Measurements from ENCODE around the gene AARS1.
A peak's percentile ranks its signal among the peaks of the same experiment; 100 is the strongest.
"Not testable (repeated sequence)": the region's sequence is repeated elsewhere in the genome, so short reads cannot be mapped to it uniquely, and the experiment has no call there.

The AARS1 gene

DNA sequence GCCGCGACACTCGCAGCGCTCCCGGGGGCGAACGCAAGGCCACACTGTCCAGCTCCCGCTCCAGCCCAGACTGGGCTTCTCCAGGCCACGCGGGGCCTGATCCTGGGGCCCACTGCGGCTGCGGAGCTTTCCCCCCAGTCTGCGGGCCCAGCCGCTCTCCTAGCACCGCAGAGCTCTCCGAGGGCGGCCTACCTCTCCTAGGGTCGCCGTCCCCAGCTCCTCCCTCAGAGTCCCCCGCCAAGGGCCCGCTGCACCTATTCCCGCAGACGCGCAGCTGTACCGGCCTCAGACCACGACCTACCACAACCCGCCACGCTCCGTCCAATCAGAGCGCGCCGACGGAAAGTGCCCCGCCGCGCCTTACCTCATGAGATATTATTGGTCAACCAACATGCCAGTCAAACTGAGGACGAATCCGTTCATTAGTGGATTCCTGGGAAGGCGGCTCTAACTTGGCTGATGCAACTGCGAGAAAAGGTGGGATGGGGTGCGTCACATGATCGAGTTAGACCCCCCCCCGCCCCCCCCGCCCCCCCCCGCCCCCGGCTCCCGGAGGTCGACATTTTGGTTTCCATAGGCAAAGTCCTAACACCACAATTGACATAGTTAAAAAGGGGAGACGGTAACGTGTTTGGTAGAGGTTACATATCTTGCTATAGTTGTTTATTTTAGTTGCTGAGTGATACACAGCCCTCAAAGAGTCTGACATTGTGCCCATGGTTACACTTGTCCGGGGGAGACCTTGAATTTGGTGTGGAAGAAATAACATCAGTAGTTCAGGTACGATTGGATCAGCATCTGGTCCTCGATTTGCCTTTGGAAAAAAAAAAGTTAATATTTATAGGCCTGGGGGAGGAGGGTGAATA lies at the start of gene AARS1:
Gene AARS1, minus strand, starts transcription at position 278 of the 866 bp plus-strand sequence. CDS start 6,743 bp downstream, outside the sequence.
- DNase-seq (ENCODE audit: low spot score): peak; percentile 98

DNA sequence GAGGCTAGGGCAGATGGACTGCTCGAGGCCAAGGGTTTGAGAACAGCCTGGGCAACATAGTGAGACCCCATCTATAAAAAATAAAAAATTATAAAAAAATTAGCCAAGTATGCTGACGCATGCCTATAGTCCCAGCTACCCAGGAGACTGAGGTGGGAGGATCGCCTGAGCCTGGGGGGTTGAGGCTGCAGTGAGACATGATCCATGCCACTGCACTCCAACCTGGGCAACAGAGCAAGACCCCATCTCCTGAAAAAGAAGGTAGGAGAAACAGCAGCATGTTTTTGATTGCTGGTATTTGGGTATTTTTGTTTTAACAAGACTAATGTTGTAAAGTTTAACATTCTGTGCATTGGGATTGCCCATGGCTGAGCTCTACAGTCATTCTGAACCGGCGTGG lies 48.5 kb upstream of the AARS1 start:
- no peak for DNase-seq (ENCODE audit: low spot score)

DNA sequence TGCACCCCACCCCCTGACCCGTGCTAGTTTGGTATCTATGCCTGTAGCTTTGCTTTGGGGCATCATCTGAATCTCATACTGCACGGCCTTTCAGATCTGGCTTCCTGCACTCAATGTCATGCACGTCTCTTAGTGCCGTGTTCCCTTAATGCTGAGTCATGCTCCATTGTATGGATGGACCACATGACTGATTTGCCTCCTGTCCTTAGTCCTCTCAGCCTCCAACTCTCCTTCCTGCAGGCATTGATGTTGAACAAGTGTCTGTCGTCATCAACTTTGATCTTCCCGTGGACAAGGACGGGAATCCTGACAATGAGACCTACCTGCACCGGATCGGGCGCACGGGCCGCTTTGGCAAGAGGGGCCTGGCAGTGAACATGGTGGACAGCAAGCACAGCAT lies 43.4 kb upstream of the AARS1 start:
- not testable (repeated sequence) for DNase-seq (ENCODE audit: low spot score)

DNA sequence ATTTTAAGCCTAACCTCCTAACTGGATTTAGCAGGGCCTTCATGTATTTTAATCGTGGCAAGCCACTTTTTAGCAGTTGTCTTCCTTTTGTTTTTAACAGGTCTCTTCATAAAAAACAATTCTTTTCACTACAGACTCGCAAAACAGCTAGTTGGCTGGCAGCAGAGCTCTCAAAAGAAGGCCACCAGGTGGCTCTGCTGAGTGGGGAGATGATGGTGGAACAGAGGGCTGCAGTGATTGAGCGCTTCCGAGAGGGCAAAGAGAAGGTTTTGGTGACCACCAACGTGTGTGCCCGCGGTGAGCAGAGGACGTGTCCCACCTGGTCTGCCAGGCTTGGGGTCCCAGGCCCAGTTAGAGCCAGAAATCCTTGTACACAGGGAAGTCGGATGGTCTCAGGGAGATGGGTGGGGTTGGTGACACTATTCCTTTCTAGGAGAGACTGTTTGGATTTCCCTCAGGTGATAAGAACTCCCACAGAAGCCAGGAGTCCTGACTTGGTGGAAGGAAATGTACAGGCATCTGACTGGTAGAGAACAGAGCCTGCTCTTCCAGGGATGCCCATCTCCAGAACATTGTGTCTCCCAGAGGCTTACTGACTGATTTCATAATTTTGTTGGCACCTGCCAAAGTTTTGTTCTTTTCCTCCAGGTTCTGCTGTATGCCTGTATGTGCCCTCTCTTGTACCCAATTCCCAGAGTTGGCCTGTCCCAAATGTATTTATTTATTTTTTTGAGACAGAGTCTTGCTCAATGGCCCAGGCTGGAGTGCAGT lies 42.5 kb upstream of the AARS1 start:
- peak; percentile 29 for DNase-seq (ENCODE audit: low spot score)

DNA sequence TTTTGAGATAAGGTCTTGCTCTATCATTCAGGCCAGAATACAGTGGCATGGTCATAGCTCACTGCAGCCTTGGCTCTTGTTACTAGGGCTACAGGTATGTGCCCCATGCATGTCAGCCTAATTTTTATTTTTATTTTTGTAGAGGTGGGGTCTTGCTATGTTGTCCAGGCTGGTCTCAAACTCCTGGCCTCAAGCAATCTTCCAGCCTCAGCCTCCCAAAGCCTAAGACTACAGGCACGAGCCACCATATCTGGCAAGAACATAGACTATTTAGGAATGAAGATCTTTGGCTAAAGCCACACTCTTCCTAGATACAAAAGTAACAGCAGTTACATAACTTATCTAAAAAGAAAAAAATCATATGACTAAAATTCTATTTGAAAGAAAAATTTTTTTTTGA lies 41.8 kb upstream of the AARS1 start:
- DNase-seq (ENCODE audit: low spot score): no peak

DNA sequence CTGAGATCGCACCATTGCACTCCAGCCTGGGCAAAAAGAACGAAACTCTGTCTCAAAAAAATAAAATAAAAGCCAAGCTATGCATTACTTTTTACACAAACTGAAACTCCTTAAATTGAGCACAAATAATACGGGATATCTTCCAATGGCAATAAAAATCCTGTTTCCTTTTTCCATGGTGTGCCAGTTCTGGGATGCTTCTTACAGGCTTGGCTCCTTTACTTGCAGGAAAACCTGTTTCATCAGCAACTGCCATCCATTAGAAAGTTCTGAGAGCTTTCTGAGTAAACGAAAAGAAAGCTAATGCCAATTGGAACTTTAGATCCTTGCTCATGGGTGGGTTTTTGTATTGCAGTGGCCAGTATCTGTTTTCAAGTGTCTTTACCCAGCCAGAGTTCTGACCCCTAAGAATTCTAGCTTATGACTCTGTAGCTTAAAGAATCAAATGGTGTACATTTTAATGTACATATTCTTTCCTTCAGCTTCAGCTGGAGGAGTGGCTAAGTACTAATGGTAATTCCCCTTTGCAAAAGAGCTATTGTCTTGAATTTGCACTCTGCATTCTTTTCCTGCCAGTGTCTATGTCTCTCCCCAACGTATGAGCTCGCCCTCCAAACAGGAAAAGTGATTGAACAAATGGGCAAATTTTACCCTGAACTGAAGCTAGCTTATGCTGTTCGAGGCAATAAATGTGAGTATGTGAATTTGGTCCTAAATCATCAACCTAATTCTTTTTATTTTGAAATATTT lies 35.9 kb upstream of the AARS1 start:
- DNase-seq (ENCODE audit: low spot score): no peak

DNA sequence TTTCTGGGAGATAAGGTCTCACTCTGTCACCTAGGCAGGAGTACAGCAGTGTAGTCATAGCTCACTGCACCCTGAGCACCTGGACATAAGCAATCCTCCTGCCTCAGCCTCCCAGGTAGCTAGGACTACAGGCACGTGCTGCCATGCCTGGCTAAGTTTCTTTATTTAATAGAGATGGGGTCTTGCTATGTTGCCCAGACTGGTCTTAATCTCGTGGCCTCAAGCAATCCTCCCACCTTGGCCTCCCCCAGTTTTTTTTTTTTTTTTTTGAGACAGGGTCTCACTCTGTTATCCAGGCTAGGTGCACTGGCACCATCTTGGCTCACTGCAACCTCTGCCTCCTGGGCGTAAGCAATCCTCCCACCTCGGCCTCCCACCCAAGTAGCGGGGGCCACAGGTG lies 30.8 kb upstream of the AARS1 start:
- no peak for DNase-seq (ENCODE audit: low spot score)

DNA sequence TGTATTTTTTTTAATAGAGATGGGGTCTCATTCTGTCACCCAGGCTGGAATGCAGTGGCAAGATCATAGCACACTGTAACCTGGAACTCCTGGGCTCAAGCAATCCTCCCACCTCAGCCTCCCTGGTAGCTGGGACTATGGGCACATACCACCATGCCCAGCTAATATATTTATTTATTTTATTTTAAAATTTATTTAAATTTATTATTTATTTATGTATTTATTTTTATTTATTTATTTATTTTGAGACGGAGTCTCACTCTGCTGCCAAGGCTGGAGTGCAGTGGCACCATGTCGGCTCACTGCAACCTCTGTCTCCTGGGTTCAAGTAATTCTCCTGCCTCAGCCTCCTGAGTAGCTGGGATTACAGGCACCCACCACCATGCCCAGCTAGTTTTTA lies 18.4 kb upstream of the AARS1 start:
- not testable (repeated sequence) for DNase-seq (ENCODE audit: low spot score)

DNA sequence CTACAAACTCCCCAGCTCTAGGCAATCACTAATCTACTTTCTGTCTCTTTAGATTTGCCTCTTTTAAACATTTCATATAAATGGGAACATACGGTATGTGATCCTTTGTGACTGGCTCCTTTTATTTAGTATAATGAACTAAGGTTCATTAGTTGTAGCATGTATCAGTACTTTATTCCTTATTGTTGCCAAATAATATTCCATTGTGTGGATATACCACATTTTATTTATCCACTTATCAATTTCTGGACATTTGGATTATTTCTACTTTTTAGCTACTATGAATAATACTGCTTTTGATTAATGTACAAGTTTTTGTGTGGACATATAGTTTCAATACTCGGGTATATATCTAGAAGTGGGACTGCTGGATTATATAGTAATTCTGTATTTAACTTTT lies 17.6 kb upstream of the AARS1 start:
- DNase-seq (ENCODE audit: low spot score): no peak

DNA sequence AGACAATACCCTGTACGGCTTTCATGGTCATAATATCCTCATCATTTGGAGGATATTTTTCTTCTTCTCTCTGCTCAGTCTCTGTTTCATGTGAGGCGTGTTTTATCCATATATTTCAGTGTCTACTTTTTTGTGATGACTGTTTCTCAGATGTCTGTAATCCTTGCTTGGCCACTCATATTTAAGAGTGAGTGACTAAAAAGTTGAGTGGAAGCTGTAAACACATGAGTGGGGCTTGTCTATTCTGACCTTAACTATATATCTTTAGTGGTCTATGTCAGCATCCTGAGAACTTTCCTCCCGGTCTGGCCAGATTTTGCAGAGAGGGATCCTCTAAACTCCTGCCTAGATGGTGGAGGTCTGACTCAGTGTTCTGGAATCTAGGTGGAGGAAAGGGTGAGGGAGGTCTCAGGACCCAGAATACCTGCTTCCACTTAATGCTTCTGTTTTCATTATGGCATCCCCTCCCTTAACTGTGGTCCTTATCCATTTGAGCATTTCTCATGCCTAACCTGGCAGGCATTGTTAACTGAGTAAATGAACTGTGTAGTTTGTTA lies 15.7 kb upstream of the AARS1 start:
- no peak for DNase-seq (ENCODE audit: low spot score)

DNA sequence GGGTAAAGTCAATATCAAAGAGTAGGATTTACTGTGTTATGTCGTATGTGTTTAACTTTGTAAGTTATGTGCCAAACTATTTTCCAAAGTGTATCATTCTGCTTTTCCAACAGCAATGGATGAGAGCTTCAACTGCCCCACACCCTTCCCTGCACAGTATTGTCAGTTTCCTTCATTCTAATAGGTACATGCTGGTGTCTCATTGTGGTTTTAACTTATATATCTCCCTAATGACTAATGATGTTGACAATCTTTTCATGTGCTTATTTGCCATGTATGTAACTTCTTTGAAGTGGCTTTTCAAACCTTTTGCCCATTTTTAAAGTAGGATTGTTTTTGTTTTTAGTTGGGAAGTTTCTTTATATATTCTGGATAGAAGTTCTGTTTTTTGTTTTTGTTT lies 13.4 kb upstream of the AARS1 start:
- DNase-seq (ENCODE audit: low spot score): no peak

DNA sequence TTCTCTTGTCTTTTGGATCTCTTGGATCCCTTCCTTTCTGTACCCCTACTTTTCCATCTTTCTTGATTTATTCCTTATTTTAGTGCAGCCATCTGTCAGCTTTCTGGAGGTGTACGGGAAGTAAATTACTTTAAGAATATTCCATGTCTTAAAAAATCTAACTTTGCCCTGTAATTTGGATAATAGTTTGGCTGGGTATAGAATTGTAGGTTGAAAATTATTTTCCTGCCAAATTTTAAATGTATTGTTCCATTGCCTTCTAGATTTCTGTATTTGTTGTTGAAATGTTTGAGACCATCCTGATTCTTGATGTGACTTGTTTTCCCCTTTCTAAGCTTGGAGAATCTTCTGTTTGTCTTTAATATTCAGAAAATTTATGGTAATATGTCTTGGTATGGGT lies 11.8 kb upstream of the AARS1 start:
- DNase-seq (ENCODE audit: low spot score): no peak

DNA sequence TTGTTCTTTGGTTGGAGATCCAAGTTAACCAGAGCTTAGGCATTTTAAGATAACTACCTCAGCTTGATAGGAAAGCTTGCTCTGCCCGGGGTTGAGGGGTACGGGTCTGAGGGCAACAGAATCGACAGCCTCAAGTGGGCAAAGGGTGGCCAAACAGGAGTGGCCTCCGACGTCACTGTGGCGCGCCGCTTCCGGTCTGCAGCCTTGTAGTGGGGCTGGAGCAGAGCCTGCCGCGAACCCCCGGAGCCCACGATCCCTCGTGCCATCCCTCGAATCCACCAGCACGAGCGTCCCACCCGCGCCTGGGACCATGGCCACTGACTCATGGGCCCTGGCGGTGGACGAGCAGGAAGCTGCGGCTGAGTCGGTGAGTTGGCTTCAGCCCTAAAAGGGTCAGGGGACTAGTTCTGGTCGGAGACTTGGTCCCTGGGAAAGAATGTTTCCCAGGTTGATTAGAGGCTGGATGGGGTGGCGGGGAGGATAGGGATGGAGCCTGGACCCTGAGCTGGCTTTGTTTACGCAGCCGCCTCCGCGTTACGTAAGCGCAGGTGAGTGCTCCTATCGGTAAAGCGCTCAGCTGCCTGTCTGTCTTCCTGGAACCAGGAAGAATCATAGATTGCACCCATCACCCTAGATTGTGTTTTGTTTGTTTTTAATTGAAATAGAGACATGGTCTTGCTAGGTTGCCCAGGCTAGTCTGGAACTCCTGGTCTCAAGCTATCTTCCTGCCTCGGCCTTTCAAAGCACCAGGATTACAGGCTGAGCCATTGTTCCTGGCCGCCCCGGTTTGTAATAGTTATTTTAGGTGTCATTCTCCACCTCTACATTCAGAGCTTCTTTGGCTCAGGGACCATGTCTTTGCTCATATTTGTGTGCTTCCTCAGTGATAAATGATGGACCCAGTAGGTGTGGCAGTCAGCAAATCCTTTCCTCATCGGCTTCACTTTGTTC lies 10.0 kb upstream of the AARS1 start, which contains the start of gene DDX19B:
Gene DDX19B, plus strand, starts transcription at position 199 of the 951 bp plus-strand sequence. Its CDS starts 112 bp downstream, at position 311.
- peak; percentile 35 for DNase-seq (ENCODE audit: low spot score)

DNA sequence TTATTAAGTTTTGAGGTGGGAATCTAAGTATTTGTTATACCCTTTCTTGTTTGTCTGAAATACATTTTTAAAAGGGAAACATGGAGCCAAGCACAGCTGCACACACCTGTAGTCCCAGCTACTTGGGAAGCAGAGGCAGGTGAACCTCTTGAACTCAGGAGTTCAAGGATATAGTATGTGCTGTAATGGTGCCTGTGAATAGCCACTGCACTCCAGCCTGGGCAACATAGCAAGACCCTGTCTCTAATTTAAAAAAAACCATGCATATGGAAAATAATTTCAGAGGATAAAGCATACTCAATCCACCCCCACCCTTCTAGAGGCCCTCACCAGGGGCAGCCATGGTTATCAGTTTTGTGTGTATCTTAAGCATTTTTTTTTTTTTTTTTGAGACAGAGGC lies 6.3 kb upstream of the AARS1 start:
- no peak for DNase-seq (ENCODE audit: low spot score)

DNA sequence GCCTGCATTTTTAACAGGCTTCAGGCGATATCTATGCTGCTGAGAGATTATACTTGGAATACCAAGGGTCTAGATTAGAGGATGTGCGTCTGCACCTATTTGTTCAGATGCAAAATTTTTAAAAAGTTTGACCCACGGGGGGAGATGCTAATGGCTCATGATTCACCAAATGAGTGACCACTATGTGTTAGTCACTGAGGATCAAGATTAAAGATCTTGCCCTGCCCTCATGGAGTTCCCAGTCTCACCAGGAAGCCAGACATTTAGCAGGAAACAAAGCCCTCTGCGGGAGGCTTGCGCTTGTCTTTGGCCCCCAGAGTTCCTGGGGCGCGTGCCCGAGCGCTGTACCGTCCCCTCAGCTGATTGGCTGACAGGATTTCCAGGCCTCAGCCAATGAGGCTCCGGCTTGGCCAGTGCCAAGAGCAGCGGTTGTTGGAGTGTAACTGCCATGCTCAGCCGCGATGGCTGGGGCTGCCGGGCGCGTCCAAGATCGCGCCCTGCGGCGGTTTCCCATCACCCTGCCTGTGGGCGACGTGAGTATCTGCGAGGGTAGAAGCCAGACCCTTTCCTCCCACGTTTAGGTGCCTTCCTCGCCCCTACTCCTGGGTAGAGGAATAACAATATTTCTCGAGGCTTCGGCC lies 5.2 kb upstream of the AARS1 start:
- DNase-seq (ENCODE audit: low spot score): no peak

DNA sequence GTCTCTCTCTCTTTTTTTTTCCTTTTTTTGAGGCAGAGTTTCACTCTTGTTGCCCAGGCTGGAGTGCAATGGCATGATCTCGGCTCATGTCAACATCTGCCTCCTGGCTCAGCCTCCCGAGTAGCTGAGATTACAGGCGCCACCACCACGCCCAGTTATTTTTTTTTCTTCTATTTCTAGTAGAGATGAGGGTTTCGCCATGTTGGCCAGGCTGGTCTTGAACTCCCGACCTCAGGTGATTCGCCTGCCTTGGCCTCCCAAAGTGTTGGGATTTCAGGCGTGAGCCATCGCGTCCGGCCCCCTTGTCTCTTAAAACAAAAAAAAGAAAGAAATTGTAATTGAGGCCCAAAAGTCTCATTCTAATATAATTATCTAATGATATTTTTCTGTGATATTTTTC lies 2.8 kb upstream of the AARS1 start:
- DNase-seq (ENCODE audit: low spot score): not testable (repeated sequence)

DNA sequence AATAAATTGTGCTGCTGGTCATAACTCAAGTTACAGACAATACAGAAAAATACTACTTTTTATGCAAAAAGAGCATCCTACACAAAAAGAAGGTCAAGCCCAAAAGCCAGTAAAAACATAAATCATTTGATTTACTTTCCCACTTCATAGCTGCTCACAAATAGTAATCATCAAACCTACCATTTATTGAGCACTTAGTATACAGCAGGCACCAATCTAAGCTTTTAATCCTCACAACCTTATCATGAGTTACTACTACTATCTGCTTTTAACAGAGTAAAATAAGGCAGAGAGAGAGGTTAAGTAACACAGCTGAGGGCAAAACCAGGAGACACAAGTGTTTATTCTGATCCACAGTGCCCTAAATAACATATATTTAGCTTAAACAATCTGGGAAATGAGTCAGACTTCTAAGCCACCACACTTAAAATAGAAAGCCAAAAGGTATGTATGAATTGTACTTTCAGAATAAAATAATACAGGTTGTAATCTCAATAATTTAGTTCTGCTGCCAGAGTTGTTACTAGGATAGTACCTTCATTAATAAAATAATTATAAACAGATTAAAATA lies 1.7 kb upstream of the AARS1 start:
- peak; percentile 21 for DNase-seq (ENCODE audit: low spot score)

DNA sequence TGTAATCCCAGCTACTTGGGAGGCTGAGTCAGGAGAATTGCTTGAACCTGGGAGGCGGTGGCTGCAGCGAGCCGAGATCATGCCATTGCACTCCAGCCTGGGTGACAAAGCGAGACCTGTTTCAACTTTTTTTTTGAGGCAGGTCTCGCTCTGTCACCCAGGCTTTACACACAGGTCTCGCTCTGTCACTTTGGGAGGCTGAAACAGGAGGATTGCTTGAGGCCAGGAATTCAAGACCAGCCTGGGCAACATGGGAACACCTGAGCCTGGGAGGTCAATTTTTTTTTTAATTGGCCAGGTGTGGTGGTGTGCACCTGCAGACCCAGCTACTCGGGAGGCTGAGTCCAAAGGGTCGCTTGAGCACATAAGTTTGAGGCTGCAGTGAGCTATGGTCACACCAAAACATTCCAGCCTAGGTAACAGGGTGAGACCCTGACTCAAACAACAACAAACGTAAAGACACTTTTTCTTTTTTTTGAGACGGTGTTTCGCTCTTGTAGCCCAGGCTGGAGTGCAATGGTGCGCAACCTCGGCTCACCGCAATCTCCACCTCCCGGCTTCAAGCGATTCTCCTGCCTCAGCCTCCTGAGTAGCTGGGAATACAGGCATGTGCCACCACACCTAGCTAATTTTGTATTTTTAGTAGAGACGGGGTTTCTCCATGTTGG lies 1.9 kb downstream of the AARS1 start:
- DNase-seq (ENCODE audit: low spot score): not testable (repeated sequence)

DNA sequence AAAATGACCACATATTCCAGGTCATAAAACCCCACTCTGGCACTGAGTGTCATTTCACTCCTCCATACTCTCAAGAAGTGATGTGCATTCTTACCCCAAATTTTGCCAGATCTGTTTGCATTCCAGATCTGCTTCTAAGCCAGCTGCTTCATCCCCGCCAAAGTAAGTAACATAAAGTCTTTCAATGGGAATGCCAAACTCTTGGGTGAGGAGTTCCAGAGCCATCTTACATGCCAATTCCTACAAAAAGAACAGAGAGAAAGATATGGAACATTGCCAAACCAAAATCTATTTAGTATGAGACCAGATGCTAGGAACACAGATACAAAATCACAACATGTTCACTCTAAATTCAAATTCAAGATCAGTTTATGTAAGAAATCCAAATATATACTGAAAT lies 12.9 kb downstream of the AARS1 start:
- no peak for DNase-seq (ENCODE audit: low spot score)

DNA sequence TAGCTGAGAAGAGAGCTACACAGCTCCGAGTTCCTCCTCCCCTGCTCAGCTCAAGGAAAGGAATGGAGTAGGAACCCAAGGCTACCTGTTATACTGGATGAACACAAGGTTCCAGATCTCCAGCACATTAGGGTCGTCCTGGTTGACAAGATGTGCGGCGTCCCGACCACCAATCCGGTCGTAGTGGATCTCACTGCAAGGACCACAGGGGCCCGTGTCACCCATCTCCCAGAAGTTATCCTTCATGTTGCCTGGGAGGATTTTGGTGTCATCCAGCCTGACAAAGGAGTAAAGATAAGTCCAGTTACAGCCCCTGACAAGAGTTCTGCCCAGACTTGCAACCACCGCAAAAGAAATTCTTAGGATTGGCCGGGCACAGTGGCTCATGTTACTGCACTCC lies 17.6 kb downstream of the AARS1 start:
- DNase-seq (ENCODE audit: low spot score): no peak
